Amygdala (tissue), 56 donors: ENCODE results near the gene SIAH3.
"Not testable (repeated sequence)": the region's sequence is repeated elsewhere in the genome, so short reads cannot be mapped to it uniquely, and the experiment has no call there.

Experiments used
- DNase-seq, 56 donors: peaks; one replicate each; lab custom pipeline; 2025; lab: John Stamatoyannopoulos, UW

The SIAH3 gene

GRCh38 chr13:45851171-45851921, at the start of gene SIAH3:
Gene SIAH3, minus strand, starts transcription at chr13:45851753. Its CDS starts 124 bp downstream, at chr13:45851629.
- peak in 24 of 56 donors; percentile 11 to 65 (median 36) for DNase-seq

GRCh38 chr13:45899406-45899805, 47.9 kb upstream of the SIAH3 start:
- no peak for DNase-seq

- no peak for DNase-seq
These were observed 46.0 kb upstream of the SIAH3 start for GRCh38 chr13:45897562-45897961.

- no peak for DNase-seq
These were observed 44.7 kb upstream of the SIAH3 start for GRCh38 chr13:45896285-45896684.

- no peak for DNase-seq
These were observed 44.3 kb upstream of the SIAH3 start for GRCh38 chr13:45895881-45896280.

GRCh38 chr13:45892513-45892912, 41.0 kb upstream of the SIAH3 start:
- no peak for DNase-seq

GRCh38 chr13:45889590-45890243, 38.2 kb upstream of the SIAH3 start:
- no peak for DNase-seq

- no peak for DNase-seq
These were observed 34.9 kb upstream of the SIAH3 start for GRCh38 chr13:45886466-45886865.

- no peak for DNase-seq
These were observed 33.6 kb upstream of the SIAH3 start for GRCh38 chr13:45885194-45885593.

- DNase-seq, result no peak
These were observed 31.1 kb upstream of the SIAH3 start for GRCh38 chr13:45882626-45883025.

GRCh38 chr13:45881353-45881752, 29.8 kb upstream of the SIAH3 start:
- no peak for DNase-seq

- DNase-seq, result no peak
These were observed 28.7 kb upstream of the SIAH3 start for GRCh38 chr13:45880242-45880641.

GRCh38 chr13:45879666-45880065, 28.1 kb upstream of the SIAH3 start:
- peak in 3 of 56 donors; percentile 2 to 13 (median 10) for DNase-seq

GRCh38 chr13:45878966-45879365, 27.4 kb upstream of the SIAH3 start:
- DNase-seq, result peak in 5 of 56 donors; percentile 5 to 13 (median 10)

- no peak for DNase-seq
These were observed 25.2 kb upstream of the SIAH3 start for GRCh38 chr13:45876781-45877180.

GRCh38 chr13:45875951-45876350, 24.4 kb upstream of the SIAH3 start:
- no peak for DNase-seq

GRCh38 chr13:45873491-45874325, 22.2 kb upstream of the SIAH3 start:
- no peak for DNase-seq

GRCh38 chr13:45872566-45872965, 21.0 kb upstream of the SIAH3 start:
- no peak for DNase-seq

GRCh38 chr13:45871201-45871600, 19.6 kb upstream of the SIAH3 start:
- not testable (repeated sequence) for DNase-seq

GRCh38 chr13:45870232-45870631, 18.7 kb upstream of the SIAH3 start:
- no peak for DNase-seq

- DNase-seq, result no peak
These were observed 13.9 kb upstream of the SIAH3 start for GRCh38 chr13:45865414-45865813.
